H1 (cell line): Measurements from ENCODE around the gene PACSIN1. TPM values are rescaled to one million over a fixed set of nuclear protein-coding genes. Genes with fewer than 3 reads are reported as not detected.

Source experiments
- CTCF ChIA-PET: fragments of 300-600 bp; sonication (Branson Sonifier 250); formaldehyde crosslinking; loops from one replicate; lab custom pipeline; 2021; ENCODE audit not compliant: partially characterized antibody; lab: Charles Lee
- POLR2A ChIA-PET: fragments of 300-600 bp; sonication (Branson Sonifier 250); formaldehyde crosslinking; loops from one replicate; lab custom pipeline; 2021; ENCODE audit warnings: inconsistent platforms; ENCODE audit not compliant: partially characterized antibody; lab: Charles Lee
- DNase-seq, 2 experiments: peaks; one replicate each; pipeline versions ENCODE4 v3.0.0 to v3.0.0-alpha.2; 2010 to 2022; ENCODE audit warnings: low spot score in 2 of 2, low read depth in 1 of 2, mixed read lengths in 1 of 2
- FAIRE-seq: peaks from 2 replicates; lab custom pipeline; 2011; peaks lifted over from hg19 to GRCh38; lab: Jason Lieb, UNC
- H2AFZ ChIP-seq: 2 replicates; pipeline ENCODE4 v1.8.1; 2012; ENCODE audit warnings: low read length, inconsistent platforms
- H2AK5ac ChIP-seq: 2 replicates; pipeline ENCODE4 v1.6.1; 2013; ENCODE audit warnings: low read depth, low read length
- H2BK120ac ChIP-seq: replicated peaks from 2 replicates; pipeline ENCODE3; 2013; ENCODE audit warnings: low read depth, low read length, inconsistent platforms
- H2BK12ac ChIP-seq: 2 replicates; pipeline ENCODE4 v1.6.1; 2013; ENCODE audit warnings: low read depth, low read length
- H2BK15ac ChIP-seq: 2 replicates; pipeline ENCODE4 v1.6.1; 2013; ENCODE audit warnings: low read length
- H2BK20ac ChIP-seq: 2 replicates; pipeline ENCODE4 v1.6.1; 2013; ENCODE audit warnings: low read length
- H2BK5ac ChIP-seq: 2 replicates; pipeline ENCODE4 v1.6.1; 2013; ENCODE audit warnings: low read depth, low read length
- H3K14ac ChIP-seq: 2 replicates; pipeline ENCODE4 v1.6.1; 2013; ENCODE audit warnings: inconsistent platforms; ENCODE audit not compliant: insufficient read length
- H3K18ac ChIP-seq: 2 replicates; pipeline ENCODE4 v1.6.1; 2013; ENCODE audit warnings: low read length; ENCODE audit errors: extremely low read depth
- H3K23ac ChIP-seq: 2 replicates; pipeline ENCODE4 v1.6.1; 2013; ENCODE audit warnings: inconsistent platforms; ENCODE audit not compliant: insufficient read length
- H3K23me2 ChIP-seq: 2 replicates; pipeline ENCODE4 v1.6.1; 2013; ENCODE audit warnings: low read depth, low read length
- H3K27ac ChIP-seq: 2 replicates; pipeline ENCODE4 v1.6.1; 2011; ENCODE audit warnings: low read depth, low read length, inconsistent platforms
- H3K27me3 ChIP-seq, 4 experiments: replicated peaks in 1 of 4; 1 replicate in 1 of 4; 2 replicates in 3 of 4; pipeline versions ENCODE4 v1.6.1 to v1.8.1; 2011 to 2013; ENCODE audit warnings: low read length in 3 of 4, mild to moderate bottlenecking in 3 of 4, inconsistent platforms in 2 of 4, mixed read lengths in 2 of 4, moderate library complexity in 1 of 4; ENCODE audit not compliant: control insufficient read depth in 3 of 4, insufficient read depth in 3 of 4; ENCODE audit errors: extremely low read depth in 1 of 4
- H3K36me3 ChIP-seq, 4 experiments: 2 replicates each; pipeline versions ENCODE4 v1.6.1 to v1.8.1; 2011 to 2013; ENCODE audit warnings: mild to moderate bottlenecking in 4 of 4, low read length in 3 of 4, moderate library complexity in 2 of 4, control low read depth in 1 of 4, inconsistent platforms in 1 of 4; ENCODE audit not compliant: insufficient read depth in 4 of 4, control insufficient read depth in 2 of 4
- H3K4ac ChIP-seq: replicated peaks from 2 replicates; pipeline ENCODE3; 2013; ENCODE audit warnings: low read length, low read depth, mixed read lengths, inconsistent platforms; ENCODE audit not compliant: insufficient read length
- H3K4me1 ChIP-seq, 4 experiments: replicated peaks in 1 of 4; 1 replicate in 1 of 4; 2 replicates in 3 of 4; pipeline versions ENCODE4 v1.6.1 to v1.8.1; 2011 to 2013; ENCODE audit warnings: low read length in 3 of 4, inconsistent platforms in 2 of 4, mixed read lengths in 1 of 4; ENCODE audit not compliant: insufficient read depth in 4 of 4, control insufficient read depth in 3 of 4
- H3K4me2 ChIP-seq, 2 experiments: 2 replicates each; pipeline versions ENCODE4 v1.6.1 to v1.8.1; 2011 to 2013; ENCODE audit warnings: low read depth in 2 of 2, low read length in 2 of 2, control low read depth in 1 of 2, inconsistent platforms in 1 of 2, mild to moderate bottlenecking in 1 of 2; ENCODE audit not compliant: insufficient read depth in 1 of 2
- H3K4me3 ChIP-seq, 4 experiments: fragments of 200-600, 300-600 bp in 1 of 4; sonication (generic), shearing (Covaris generic), sonication (Bioruptor Twin) in 1 of 4; 2 replicates each; pipeline versions ENCODE4 v1.5.1 to v1.8.1; 2011 to 2016; ENCODE audit warnings: low read length in 4 of 4, low read depth in 3 of 4, control low read depth in 2 of 4, inconsistent platforms in 2 of 4, mild to moderate bottlenecking in 2 of 4, mixed read lengths in 1 of 4, moderate library complexity in 1 of 4; ENCODE audit not compliant: insufficient read depth in 2 of 4; ENCODE audit errors: extremely low read depth in 1 of 4
- H3K56ac ChIP-seq: replicated peaks from 2 replicates; pipeline ENCODE3; 2013; ENCODE audit warnings: low read depth, mild to moderate bottlenecking, mixed read lengths, low read length, inconsistent platforms; ENCODE audit not compliant: insufficient read length
- H3K79me1 ChIP-seq: 2 replicates; pipeline ENCODE4 v1.6.1; 2013; ENCODE audit warnings: low read depth, low read length, control low read depth
- H3K79me2 ChIP-seq, 2 experiments: 2 replicates each; pipeline versions ENCODE4 v1.6.1 to v1.8.1; 2012 to 2013; ENCODE audit warnings: low read length in 2 of 2, mild to moderate bottlenecking in 2 of 2, inconsistent platforms in 1 of 2; ENCODE audit not compliant: insufficient read depth in 2 of 2, control insufficient read depth in 1 of 2
- H3K9ac ChIP-seq, 4 experiments: replicated peaks in 1 of 4; 1 replicate in 1 of 4; 2 replicates in 3 of 4; pipeline versions ENCODE4 v1.6.1 to v1.8.1; 2011 to 2013; ENCODE audit warnings: low read depth in 3 of 4, low read length in 3 of 4, control low read depth in 2 of 4, mild to moderate bottlenecking in 2 of 4, moderate library complexity in 2 of 4, inconsistent platforms in 1 of 4; ENCODE audit errors: extremely low read depth in 1 of 4
- H3K9me3 ChIP-seq, 2 experiments: 2 replicates each; pipeline versions ENCODE4 v1.6.1 to v1.8.1; 2012 to 2013; ENCODE audit warnings: mild to moderate bottlenecking in 2 of 2, moderate library complexity in 2 of 2, control low read depth in 1 of 2, inconsistent platforms in 1 of 2, low read depth in 1 of 2, low read length in 1 of 2, mixed read lengths in 1 of 2; ENCODE audit not compliant: insufficient read depth in 2 of 2
- H4K20me1 ChIP-seq, 2 experiments: replicated peaks in 1 of 2; 2 replicates each; pipeline versions ENCODE3 to v1.8.1; 2011 to 2013; ENCODE audit warnings: inconsistent platforms in 2 of 2, low read length in 2 of 2, mild to moderate bottlenecking in 1 of 2; ENCODE audit not compliant: insufficient read depth in 2 of 2, control insufficient read depth in 1 of 2
- H4K5ac ChIP-seq: 2 replicates; pipeline ENCODE4 v1.6.1; 2013; ENCODE audit warnings: low read length, low read depth, mixed read lengths, inconsistent platforms; ENCODE audit not compliant: insufficient read length
- H4K8ac ChIP-seq: 2 replicates; pipeline ENCODE4 v1.8.0; 2013; ENCODE audit warnings: mild to moderate bottlenecking, moderate library complexity, low read length, inconsistent platforms; ENCODE audit not compliant: insufficient read depth; ENCODE audit errors: extremely low read depth
- H4K91ac ChIP-seq: replicated peaks from 2 replicates; pipeline ENCODE3; 2013; ENCODE audit warnings: low read length, mixed read lengths, inconsistent platforms; ENCODE audit not compliant: insufficient read length
- CTBP2 ChIP-seq: IDR thresholded peaks from 2 replicates; pipeline ENCODE4 v1.7.0; 2011; ENCODE audit warnings: borderline replicate concordance, mild to moderate bottlenecking, moderate library complexity, mixed read lengths, low read length; ENCODE audit not compliant: insufficient read depth, insufficient read length
- NRF1 ChIP-seq: IDR thresholded peaks from 2 replicates; pipeline ENCODE4 v1.6.1; 2011; ENCODE audit warnings: mild to moderate bottlenecking, low read depth, low read length, improper control_type of control experiment
- PHF8 ChIP-seq: fragments of 200-600 bp; sonication (generic); conservative IDR thresholded peaks from 2 replicates; pipeline ENCODE4 v1.7.1; 2012; ENCODE audit warnings: low read depth, mild to moderate bottlenecking, inconsistent platforms, low read length, moderate library complexity
- POLR2AphosphoS5 ChIP-seq: IDR thresholded peaks from 2 replicates; pipeline ENCODE4 v1.6.1; 2011; ENCODE audit warnings: low read depth, low read length
- RNF2 ChIP-seq: fragments of 200-900, 300-1000 bp; sonication (generic); IDR thresholded peaks from 2 replicates; pipeline ENCODE4 v1.7.1; 2016; ENCODE audit warnings: borderline replicate concordance, low read depth, mild to moderate bottlenecking, antibody characterized with exemption, low read length; ENCODE audit not compliant: poor library complexity, severe bottlenecking; ENCODE audit errors: missing control alignments
- SIN3A ChIP-seq, 2 experiments: IDR thresholded peaks in 1 of 2; conservative IDR thresholded peaks in 1 of 2; 2 replicates each; pipeline ENCODE4 v1.6.1; 2011 to 2012; ENCODE audit warnings: low read length in 2 of 2, improper control_type of control experiment in 1 of 2, low read depth in 1 of 2, mild to moderate bottlenecking in 1 of 2
- SP2 ChIP-seq: IDR thresholded peaks from 2 replicates; pipeline ENCODE4 v1.6.1; 2012; ENCODE audit warnings: mild to moderate bottlenecking, low read length, inconsistent platforms
- SRF ChIP-seq: IDR thresholded peaks from 2 replicates; pipeline ENCODE4 v1.6.1; 2011; ENCODE audit warnings: mild to moderate bottlenecking, low read depth, low read length, moderate library complexity
- WGBS, 2 experiments: shearing (Covaris generic) in 1 of 2; methylation state at CpG; one replicate each; pipeline versions ENCODE4 v1.1.6 to v1.1.7; 2013 to 2015; ENCODE audit warnings: low lambda C conversion rate in 2 of 2, mixed read lengths in 2 of 2, inconsistent platforms in 1 of 2, low coverage in 1 of 2, missing lambda C conversion rate in 1 of 2; ENCODE audit not compliant: insufficient replicate concordance in 2 of 2, insufficient coverage in 1 of 2, insufficient read length in 1 of 2; ENCODE audit errors: extremely low coverage in 1 of 2, missing lambda C conversion rate in 1 of 2; 5-methylcytosine and 5-hydroxymethylcytosine counted together
- polyA plus RNA-seq, 7 experiments: library from polyadenylated mRNA; depleted of rRNA in 3 of 7; stranded (reverse) in 5 of 7; unstranded in 2 of 7; fragments of >200 nt in 5 of 7; fragments of 200-250 nt in 2 of 7; gene quantifications; 1 replicate in 5 of 7; 2 replicates in 1 of 7; 4 replicates in 1 of 7; pipeline versions ENCODE4 v1.2.1 to v1.2.3, GENCODE V29; 2011 to 2013; ENCODE audit warnings: missing spikeins in 2 of 7, mixed read lengths in 2 of 7
- total RNA-seq: library from RNA; stranded (reverse); fragmentation: NEBNext Ultra II Directional; extraction: Animal tissue kit (Norgen Biotek cat#: 25700); gene quantifications from 2 replicates; pipeline ENCODE4 v1.2.1, GENCODE V29; 2021

PACSIN1 gene
- total and polyA plus RNA-seq, 2 of the 8 experiments (the other 6 are each of a cell fraction or from before 2014, with no cell fraction given) = 5.9 to 11.1 TPM

DNA sequence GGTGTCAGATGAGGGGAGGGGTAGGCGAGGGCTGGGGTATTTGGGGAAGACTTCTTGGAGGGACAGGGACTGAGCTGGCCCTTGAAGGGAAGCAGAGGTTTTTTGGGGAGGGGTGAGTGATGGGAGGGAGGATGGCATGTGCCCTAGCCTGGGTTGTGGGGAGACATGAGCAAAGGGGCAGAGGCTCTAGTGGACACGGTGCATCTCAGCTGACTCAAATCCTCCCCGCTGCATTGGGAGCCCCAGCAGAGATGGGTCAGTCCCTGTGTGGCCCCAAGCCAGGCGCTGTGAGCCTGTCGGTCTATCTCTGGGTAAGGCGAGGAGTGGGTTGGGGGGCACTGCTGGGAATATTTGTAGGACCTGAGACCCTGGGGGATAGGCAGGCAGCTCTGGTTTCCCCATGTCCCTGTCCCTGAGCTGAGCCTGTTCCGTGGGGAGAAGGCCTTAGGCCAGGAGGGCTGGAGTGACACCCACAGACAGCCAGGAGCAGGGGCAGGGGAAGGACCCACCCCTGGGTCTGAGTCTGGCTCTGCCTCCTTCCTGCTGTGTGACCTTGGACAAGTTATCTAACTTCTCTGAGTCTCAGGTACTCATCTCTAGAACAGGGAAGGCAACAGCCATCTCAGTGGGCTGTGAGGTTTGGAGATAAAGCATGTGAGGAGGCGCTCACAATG, 54.2 kb downstream of the PACSIN1 start:
- Histone ChIP-seq H3K36me3 (no peaks in the 10 kb centered on the region), H3K23ac (no peak overlapping the region), H2BK5ac (no peak overlapping the region), H3K4ac (no peak overlapping the region), H3K23me2 (peaks cover 1% of the 10 kb centered on the region), H4K20me1 (no peaks in the 10 kb centered on the region), H3K4me2 (no peak overlapping the region), H4K91ac (no peak overlapping the region), H2AK5ac (no peak overlapping the region), H2BK12ac (no peak overlapping the region), H3K27me3 (peaks cover 0 to 6% (median 1%) of the 10 kb centered on the region in 4 experiments; a peak in 1 of 7 replicates), H3K9me3 (no peaks in the 10 kb centered on the region), H2BK20ac (no peak overlapping the region), H3K9ac (no peak overlapping the region), H4K5ac (no peak overlapping the region), H3K4me1 (peaks cover 0 to 5% (median 3%) of the 10 kb centered on the region in 4 experiments; a peak in 5 of 7 replicates), H3K79me1 (no peaks in the 10 kb centered on the region), H2BK120ac (no peak overlapping the region), H4K8ac (no peak overlapping the region; the same call in 1 of the 2 replicates), H3K27ac (no peak overlapping the region), H3K14ac (no peak overlapping the region), H3K18ac (no peak overlapping the region), H2AFZ (no peak overlapping the region), H3K4me3 (no peak overlapping the region), H2BK15ac (no peak overlapping the region), H3K79me2 (no peaks in the 10 kb centered on the region), H3K56ac (no peak overlapping the region)
- FAIRE-seq (no peak), DNase-seq (no peak)
- POLR2A ChIA-PET = interaction anchor here (1.5 kb wide), 1 partner anchor 8 kb away, joined by 5 read pairs; no protein-coding TSS in a partner anchor
- 96% methylated on average over 8 of the region's 8 CpGs; no CpG with 5 or more reads in 1 of the 2 experiments for WGBS, 2 experiments
- TF ChIP-seq CTBP2 = no peak
- no peak for TF ChIP-seq SRF
- no peak for TF ChIP-seq POLR2AphosphoS5
- no peak for TF ChIP-seq PHF8
- TF ChIP-seq RNF2 = no peak
- no peak for TF ChIP-seq SIN3A (conservative IDR thresholded peaks at IDR 0.05 in 1 of 2, IDR thresholded peaks at IDR 0.05 in 1 of 2; ENCODE audit: low read depth in 1 of 2, low read length in 2 of 2)
- no peak for TF ChIP-seq SP2
- TF ChIP-seq NRF1 = no peak
- CTCF ChIA-PET = interaction anchor here (1.1 to 1.9 kb wide), 4 partner anchors 29 to 90 kb away, joined by 3 to 9 read pairs (median 3); no protein-coding TSS in a partner anchor
